HCT116 (cell line): ENCODE measurements around the gene IL17RD.

Experiments
- CEBPB ChIP-seq: IDR thresholded peaks from 2 replicates; pipeline ENCODE4 v1.6.1; 2012; ENCODE audit warnings: low read depth
- EZH2 ChIP-seq: fragments of 200-600 bp; sonication (generic); IDR thresholded peaks from 2 replicates; pipeline ENCODE4 v1.6.1; 2017; ENCODE audit warnings: antibody characterized with exemption, mixed run types
- EZH2phosphoT487 ChIP-seq: fragments of 200-600 bp; IDR thresholded peaks from 2 replicates; pipeline ENCODE4 v1.6.1; 2018; ENCODE audit warnings: antibody characterized with exemption, borderline replicate concordance
- POLR2A ChIP-seq: IDR thresholded peaks from 2 replicates; pipeline ENCODE4 v1.7.0; 2011; ENCODE audit warnings: borderline replicate concordance; ENCODE audit not compliant: insufficient read depth, insufficient read length; ENCODE audit errors: extremely low read depth
- POLR2AphosphoS5 ChIP-seq: IDR thresholded peaks from 2 replicates; pipeline ENCODE4 v1.6.1; 2011; ENCODE audit warnings: mild to moderate bottlenecking, low read depth, low read length, moderate library complexity
- SIN3A ChIP-seq: IDR thresholded peaks from 2 replicates; pipeline ENCODE4 v1.6.1; 2012; ENCODE audit warnings: low read depth
- SRF ChIP-seq: IDR thresholded peaks from 2 replicates; pipeline ENCODE4 v1.6.1; 2012; ENCODE audit warnings: low read depth
- YY1 ChIP-seq: IDR thresholded peaks from 2 replicates; pipeline ENCODE4 v1.6.1; 2011; ENCODE audit warnings: low read length, low read depth, moderate library complexity, mild to moderate bottlenecking; ENCODE audit not compliant: insufficient replicate concordance; ENCODE audit errors: extremely low read depth
- TF ChIP-seq, protein P1 (sequence below), 3 experiments: fragments of 200-600 bp in 1 of 3; sonication (generic) in 1 of 3; IDR thresholded peaks in 2 of 3; conservative IDR thresholded peaks in 1 of 3; 2 replicates each; pipeline ENCODE4 v1.5.1; 2012 to 2017; ENCODE audit warnings: low read depth in 2 of 3, low read length in 2 of 3, antibody characterized with exemption in 1 of 3, borderline replicate concordance in 1 of 3, control low read depth in 1 of 3, mild to moderate bottlenecking in 1 of 3, mixed read lengths in 1 of 3, mixed run types in 1 of 3, moderate library complexity in 1 of 3; ENCODE audit not compliant: insufficient read depth in 1 of 3
- TF ChIP-seq, protein P2 (sequence below): IDR thresholded peaks from 2 replicates; pipeline ENCODE4 v1.6.1; 2012
- TF ChIP-seq, protein P3 (sequence below): IDR thresholded peaks from 2 replicates; pipeline ENCODE4 v1.6.1; 2012; ENCODE audit warnings: low read depth
- TF ChIP-seq, protein P4 (sequence below): IDR thresholded peaks from 2 replicates; pipeline ENCODE4 v1.6.1; 2011; ENCODE audit warnings: mild to moderate bottlenecking, low read length, moderate library complexity; ENCODE audit not compliant: insufficient replicate concordance; ENCODE audit errors: extremely low read depth

- TF ChIP-seq CEBPB (no peak), EZH2phosphoT487 (no peak), YY1 (no peak), POLR2A (no peak), SRF (no peak), EZH2 (no peak), SIN3A (no peak), POLR2AphosphoS5 (no peak)
- TF ChIP-seq, protein P1, sequence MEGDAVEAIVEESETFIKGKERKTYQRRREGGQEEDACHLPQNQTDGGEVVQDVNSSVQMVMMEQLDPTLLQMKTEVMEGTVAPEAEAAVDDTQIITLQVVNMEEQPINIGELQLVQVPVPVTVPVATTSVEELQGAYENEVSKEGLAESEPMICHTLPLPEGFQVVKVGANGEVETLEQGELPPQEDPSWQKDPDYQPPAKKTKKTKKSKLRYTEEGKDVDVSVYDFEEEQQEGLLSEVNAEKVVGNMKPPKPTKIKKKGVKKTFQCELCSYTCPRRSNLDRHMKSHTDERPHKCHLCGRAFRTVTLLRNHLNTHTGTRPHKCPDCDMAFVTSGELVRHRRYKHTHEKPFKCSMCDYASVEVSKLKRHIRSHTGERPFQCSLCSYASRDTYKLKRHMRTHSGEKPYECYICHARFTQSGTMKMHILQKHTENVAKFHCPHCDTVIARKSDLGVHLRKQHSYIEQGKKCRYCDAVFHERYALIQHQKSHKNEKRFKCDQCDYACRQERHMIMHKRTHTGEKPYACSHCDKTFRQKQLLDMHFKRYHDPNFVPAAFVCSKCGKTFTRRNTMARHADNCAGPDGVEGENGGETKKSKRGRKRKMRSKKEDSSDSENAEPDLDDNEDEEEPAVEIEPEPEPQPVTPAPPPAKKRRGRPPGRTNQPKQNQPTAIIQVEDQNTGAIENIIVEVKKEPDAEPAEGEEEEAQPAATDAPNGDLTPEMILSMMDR (IDR thresholded peaks at IDR 0.05 in 2 of 3, conservative IDR thresholded peaks at IDR 0.05 in 1 of 3; ENCODE audit: borderline replicate concordance in 1 of 3, insufficient read depth in 1 of 3, low read depth in 2 of 3, low read length in 2 of 3), result no peak
- TF ChIP-seq, protein P2, sequence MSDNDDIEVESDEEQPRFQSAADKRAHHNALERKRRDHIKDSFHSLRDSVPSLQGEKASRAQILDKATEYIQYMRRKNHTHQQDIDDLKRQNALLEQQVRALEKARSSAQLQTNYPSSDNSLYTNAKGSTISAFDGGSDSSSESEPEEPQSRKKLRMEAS, result no peak
- TF ChIP-seq, protein P3, sequence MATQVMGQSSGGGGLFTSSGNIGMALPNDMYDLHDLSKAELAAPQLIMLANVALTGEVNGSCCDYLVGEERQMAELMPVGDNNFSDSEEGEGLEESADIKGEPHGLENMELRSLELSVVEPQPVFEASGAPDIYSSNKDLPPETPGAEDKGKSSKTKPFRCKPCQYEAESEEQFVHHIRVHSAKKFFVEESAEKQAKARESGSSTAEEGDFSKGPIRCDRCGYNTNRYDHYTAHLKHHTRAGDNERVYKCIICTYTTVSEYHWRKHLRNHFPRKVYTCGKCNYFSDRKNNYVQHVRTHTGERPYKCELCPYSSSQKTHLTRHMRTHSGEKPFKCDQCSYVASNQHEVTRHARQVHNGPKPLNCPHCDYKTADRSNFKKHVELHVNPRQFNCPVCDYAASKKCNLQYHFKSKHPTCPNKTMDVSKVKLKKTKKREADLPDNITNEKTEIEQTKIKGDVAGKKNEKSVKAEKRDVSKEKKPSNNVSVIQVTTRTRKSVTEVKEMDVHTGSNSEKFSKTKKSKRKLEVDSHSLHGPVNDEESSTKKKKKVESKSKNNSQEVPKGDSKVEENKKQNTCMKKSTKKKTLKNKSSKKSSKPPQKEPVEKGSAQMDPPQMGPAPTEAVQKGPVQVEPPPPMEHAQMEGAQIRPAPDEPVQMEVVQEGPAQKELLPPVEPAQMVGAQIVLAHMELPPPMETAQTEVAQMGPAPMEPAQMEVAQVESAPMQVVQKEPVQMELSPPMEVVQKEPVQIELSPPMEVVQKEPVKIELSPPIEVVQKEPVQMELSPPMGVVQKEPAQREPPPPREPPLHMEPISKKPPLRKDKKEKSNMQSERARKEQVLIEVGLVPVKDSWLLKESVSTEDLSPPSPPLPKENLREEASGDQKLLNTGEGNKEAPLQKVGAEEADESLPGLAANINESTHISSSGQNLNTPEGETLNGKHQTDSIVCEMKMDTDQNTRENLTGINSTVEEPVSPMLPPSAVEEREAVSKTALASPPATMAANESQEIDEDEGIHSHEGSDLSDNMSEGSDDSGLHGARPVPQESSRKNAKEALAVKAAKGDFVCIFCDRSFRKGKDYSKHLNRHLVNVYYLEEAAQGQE, result no peak
- TF ChIP-seq, protein P4, sequence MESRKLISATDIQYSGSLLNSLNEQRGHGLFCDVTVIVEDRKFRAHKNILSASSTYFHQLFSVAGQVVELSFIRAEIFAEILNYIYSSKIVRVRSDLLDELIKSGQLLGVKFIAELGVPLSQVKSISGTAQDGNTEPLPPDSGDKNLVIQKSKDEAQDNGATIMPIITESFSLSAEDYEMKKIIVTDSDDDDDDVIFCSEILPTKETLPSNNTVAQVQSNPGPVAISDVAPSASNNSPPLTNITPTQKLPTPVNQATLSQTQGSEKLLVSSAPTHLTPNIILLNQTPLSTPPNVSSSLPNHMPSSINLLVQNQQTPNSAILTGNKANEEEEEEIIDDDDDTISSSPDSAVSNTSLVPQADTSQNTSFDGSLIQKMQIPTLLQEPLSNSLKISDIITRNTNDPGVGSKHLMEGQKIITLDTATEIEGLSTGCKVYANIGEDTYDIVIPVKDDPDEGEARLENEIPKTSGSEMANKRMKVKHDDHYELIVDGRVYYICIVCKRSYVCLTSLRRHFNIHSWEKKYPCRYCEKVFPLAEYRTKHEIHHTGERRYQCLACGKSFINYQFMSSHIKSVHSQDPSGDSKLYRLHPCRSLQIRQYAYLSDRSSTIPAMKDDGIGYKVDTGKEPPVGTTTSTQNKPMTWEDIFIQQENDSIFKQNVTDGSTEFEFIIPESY, result no peak
Observed at GRCh38 chr3:57064572-57064971, 100.6 kb downstream of the IL17RD start.
